Measurements from ENCODE around the gene MRAP2.
"Not testable (repeated sequence)": the region's sequence is repeated elsewhere in the genome, so short reads cannot be mapped to it uniquely, and the experiment has no call there.

Gene MRAP2

DNA sequence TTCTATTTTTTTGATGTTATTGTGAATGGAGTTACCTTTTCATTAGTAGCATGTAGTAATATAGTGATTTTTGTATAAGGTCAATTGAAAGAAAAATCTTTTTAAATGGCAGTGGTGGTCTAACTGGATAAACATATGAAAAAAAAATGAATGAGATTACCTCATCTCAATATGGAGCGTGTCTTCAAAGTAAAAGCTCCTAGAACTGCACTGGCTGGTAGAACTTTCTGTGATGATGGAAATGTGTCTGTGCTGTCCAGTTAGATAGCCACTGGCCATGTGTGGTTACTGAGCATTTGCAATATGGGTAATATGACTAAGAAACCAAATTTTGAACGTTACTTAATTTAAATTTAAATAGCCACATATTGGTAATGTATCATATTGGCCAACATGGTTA, 44.1 kb downstream of the MRAP2 start:
- no peak for DNase-seq (ENCODE audit: low read depth in 3 of 3)

DNA sequence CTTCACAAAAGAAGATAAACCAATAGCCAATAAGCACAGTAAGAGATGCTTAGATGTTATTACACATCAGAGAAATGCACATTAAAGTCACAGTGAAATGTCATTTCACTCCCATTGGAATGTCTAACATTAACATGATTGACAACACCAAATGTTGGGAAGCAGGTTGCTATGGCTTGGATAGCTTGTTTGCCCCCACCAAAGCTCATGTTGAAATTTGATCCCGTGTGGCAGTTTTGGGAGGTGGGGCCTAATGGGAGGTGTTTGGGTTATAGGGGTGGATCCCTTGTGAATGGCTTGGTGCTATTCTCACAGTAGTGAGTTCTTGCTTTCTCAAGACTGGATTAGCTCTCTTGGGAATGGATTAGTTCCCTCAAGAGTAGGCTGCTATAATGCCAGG, 44.8 kb downstream of the MRAP2 start:
- DNase-seq (ENCODE audit: low read depth in 3 of 3) = no peak

DNA sequence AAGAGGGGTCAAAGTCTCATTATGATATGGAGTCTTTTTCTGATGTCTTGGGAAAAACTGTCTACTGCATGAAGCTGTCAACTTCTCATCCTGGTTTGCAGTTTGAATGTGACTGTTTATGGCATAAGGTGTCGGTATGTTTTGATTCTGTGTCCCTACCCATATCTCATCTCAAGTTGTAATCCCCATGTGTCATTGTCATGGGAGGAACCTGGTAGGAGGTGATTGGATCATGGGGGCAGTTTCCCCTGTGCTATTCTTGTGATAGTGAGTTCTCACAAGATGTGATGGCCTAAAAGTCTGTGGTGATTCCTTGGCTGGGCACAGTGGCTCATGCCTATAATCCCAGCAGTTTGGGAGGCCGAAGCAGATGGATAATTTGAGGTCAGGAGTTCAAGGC, 47.6 kb downstream of the MRAP2 start:
- no peak for DNase-seq (ENCODE audit: low read depth in 3 of 3)

DNA sequence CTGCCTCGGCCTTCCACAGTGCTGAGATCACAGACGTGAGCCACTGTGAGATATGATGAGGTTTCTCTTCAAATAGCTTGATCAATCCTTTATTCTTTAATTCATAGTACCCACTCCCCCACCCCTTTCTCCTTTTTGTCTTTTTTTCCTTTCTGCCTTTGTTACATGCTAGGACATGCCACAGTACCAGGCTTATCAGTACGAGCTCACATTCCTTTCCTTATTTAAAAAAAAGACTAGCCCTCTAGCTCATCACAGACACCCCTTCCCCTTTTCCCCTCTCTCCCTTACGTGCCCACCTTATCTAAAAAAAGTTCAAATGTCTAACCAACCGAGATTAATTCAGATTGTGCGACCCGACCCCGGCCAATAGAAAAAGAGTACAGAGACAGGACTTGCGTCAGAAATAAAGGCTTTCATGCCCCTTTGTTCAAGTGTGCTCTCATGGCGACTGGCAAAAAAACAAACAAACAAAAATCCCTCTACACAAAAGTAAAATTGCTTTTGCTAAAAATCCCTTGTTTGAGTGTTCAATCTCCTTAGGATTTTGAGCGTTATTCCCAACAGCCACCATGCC, 49.2 kb downstream of the MRAP2 start:
- DNase-seq (ENCODE audit: low read depth in 3 of 3) = no peak

DNA sequence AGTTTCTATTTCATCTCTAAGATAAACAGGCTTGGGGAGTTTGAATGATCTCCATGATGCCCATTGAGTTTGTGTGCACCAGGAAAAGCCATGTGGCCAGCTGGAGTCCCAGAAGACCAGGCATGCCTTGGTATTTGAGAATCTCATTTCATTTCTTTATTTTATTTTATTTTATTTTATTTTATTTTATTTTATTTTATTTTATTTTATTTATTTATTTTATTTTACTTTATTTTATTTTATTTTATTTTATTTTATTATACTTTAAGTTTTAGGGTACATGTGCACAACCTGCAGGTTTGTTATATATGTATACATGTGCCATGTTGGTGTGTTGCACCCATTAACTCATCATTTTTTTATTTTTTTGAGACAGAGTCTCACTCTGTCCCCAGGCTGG, 51.1 kb downstream of the MRAP2 start:
- not testable (repeated sequence) for DNase-seq (ENCODE audit: low read depth in 3 of 3)

DNA sequence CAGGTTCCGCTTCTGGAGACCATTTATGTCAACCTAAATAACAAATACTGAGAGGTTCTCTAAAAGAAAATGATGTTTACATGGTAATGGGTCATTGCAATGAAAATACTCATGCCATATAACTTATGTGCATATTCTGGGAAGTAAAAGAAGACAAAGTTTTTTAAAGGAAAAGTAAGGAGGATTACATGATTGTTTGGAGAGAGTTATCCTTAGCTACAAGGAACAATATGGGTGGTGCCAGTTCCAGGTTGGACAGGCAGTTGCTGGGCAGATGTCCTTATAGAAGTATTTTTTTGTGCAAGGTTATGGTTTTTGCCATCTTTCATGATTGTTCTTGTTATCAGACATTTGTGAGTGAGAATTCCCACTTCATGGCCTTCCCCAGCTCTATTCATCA, 52.5 kb downstream of the MRAP2 start:
- no peak for DNase-seq (ENCODE audit: low read depth in 3 of 3)

GRCh38 chr6:84086545-84087429, 53.2 kb downstream of the MRAP2 start:
- no peak for DNase-seq (ENCODE audit: low read depth in 3 of 3)

DNA sequence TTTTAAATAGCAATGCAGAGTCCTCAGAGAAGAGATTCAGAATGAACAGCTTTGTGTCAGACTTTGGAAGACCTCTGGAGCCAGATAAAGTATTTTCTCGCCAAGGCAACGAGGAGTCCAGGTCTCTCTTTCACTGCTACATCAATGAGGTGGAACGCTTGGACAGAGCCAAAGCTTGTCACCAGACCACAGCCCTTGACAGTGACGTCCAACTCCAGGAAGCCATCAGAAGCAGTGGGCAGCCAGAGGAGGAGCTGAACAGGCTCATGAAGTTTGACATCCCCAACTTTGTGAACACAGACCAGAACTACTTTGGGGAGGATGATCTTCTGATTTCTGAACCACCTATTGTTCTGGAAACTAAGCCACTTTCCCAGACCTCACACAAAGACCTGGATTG, 55.5 kb downstream of the MRAP2 start:
- DNase-seq (ENCODE audit: low read depth in 3 of 3) = no peak

GRCh38 chr6:84089552-84089951, 56.0 kb downstream of the MRAP2 start:
- DNase-seq (ENCODE audit: low read depth in 3 of 3) = no peak

GRCh38 chr6:84093441-84094435, 60.2 kb downstream of the MRAP2 start:
- no peak for DNase-seq (ENCODE audit: low read depth in 3 of 3)

DNA sequence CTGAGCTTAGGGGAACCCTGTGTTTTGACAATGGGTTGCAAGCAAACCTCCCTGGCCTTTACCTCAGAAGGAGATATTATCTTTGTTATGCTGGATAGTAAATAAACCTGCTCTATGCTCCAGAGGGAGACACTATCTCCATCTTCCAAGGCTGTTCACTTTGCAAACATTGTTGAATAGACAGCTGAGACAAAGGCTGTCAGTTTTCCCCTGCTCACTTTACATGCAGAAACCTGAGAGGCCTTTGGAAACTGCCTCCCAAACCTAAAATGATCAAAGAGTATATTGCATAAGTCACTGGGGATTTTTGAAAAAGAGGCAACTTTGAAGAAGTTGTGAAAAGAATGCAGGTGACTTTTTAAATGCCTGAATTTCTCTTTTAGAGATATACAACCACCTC, 61.6 kb downstream of the MRAP2 start:
- DNase-seq (ENCODE audit: low read depth in 3 of 3) = no peak

DNA sequence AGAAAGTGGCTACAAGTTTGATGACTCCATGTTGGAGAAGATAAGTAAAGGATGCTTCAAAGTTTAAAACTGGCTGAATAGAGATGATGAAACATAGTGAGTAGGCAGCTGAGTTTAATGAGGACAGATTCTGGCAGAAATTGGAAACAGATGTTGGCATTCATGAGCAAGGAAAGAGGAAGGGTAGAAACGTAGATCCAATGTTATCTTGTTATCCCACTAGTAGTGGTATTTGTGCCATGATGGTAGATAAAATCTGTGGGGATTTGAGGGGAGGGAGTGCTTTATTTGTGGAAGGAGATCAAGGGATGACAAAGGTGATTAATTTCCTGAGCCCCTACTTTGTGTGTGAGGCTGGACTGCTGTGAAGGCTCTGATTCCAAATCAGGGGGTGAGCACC, 69.5 kb downstream of the MRAP2 start:
- DNase-seq (ENCODE audit: low read depth in 3 of 3) = no peak

DNA sequence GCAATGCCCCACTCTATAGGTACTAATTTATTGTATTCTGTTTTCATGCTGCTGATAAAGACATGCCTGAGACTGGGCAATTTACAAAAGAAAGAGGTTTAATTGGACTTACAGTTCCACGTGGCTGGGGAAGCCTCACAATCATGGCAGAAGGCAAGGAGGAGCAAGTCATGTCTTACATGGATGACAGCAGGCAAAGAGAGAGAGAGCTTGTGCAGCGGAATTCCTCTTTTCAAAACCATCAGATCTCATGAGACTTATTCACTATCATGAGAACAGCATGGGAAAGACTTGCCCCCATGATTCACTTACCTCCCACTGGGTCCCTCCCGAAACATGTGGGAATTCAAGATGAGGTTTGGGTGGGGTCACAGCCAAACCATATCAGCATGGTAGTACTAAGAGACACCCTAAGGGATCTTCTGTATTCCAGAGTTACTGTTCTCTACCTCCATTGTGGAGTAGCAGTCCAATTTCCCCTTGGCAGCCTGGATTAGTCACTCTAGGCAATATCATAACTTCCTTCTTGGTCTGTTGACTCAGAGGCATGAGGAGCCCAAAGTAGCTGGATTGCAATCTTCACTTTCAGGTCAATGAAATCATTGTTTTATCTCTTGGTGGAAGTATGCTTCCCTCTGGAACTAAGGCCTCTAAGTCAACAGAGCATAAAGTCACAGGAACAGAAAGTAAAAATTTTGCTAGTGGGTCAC, 71.8 kb downstream of the MRAP2 start:
- not testable (repeated sequence) for DNase-seq (ENCODE audit: low read depth in 3 of 3)

- no peak for DNase-seq (ENCODE audit: low read depth in 3 of 3)
Observed at GRCh38 chr6:84107495-84107894, 73.9 kb downstream of the MRAP2 start.

DNA sequence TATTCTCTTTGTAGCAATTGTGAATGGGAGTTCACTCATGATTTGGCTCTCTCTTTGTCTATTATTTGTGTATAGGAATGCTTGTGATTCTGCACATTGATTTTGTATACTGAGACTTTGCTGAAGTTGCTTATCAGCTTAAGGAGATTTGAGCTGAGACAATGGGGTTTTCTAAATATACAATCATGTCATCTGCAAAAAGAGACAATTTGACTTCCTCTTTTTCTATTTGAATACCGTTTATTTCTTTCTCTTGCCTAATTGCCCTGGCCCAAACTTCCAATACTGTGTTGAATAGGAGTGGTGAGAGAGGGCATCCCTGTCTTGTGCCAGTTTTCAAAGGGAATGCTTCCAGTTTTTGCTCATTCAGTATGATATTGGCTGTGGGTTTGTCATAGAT, 77.8 kb downstream of the MRAP2 start:
- DNase-seq (ENCODE audit: low read depth in 3 of 3) = not testable (repeated sequence)

- DNase-seq (ENCODE audit: low read depth in 3 of 3) = not testable (repeated sequence)
Observed at GRCh38 chr6:84114933-84115594, 81.5 kb downstream of the MRAP2 start.

- DNase-seq (ENCODE audit: low read depth in 3 of 3) = no peak
Observed at GRCh38 chr6:84118191-84118590, 84.6 kb downstream of the MRAP2 start.

- DNase-seq (ENCODE audit: low read depth in 3 of 3) = no peak
Observed at GRCh38 chr6:84119277-84119676, 85.7 kb downstream of the MRAP2 start.

DNA sequence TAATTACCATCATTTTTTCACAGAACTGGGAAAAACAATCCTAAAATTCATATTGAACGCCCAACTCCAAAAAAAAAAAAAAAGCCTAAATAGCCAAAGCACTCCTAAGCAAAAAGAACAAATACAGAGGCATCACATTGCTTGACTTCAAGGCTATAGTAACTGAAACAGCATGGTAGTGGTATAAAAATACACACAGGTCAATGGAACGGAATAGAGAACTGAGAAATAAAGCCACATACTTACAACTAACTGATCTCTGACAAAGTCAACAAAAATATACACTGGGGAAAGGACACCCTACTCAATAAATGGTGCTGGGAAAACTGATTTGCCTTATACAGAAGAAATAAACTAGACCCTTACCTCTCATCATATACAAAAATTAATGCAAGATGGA, 89.6 kb downstream of the MRAP2 start:
- DNase-seq (ENCODE audit: low read depth in 3 of 3) = no peak

- DNase-seq (ENCODE audit: low read depth in 3 of 3) = not testable (repeated sequence)
Observed at GRCh38 chr6:84129588-84129987, 96.0 kb downstream of the MRAP2 start.

- DNase-seq (ENCODE audit: low read depth in 3 of 3) = not testable (repeated sequence)
Observed at GRCh38 chr6:84133385-84133784, 99.8 kb downstream of the MRAP2 start.

Measured in stimulated activated CD4-positive, alpha-beta T cell treated with anti-CD3 and anti-CD28 coated beads, TNF-alpha, amount 100 ng/mL, for 24 hours (primary cell).